Measurements from ENCODE around the gene TSC22D2.

DNA sequence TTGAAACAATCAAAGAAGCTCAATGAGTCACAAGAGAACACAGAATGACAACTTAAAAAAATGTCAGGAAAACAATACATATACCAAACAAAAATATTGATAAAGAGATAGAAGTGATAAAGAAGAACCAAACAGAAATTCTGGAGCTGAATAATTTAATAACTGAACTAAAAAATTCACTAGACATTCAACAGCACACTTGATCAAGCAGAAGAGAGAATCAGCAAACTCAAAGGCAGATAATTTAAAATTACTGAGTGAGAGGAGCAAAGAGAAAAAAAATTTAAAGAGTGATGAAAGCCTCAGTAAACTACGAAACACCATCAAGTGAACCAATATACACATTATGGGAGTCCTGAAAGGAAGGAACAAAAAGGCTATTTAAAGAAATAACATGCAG lies 76.3 kb downstream of the TSC22D2 start:
- TF ChIP-seq EZH2 (IDR thresholded peaks at IDR 0.05) = no peak
- TF ChIP-seq POLR2AphosphoS5 (IDR thresholded peaks at IDR 0.05; ENCODE audit: borderline replicate concordance, low read depth, low read length) = no peak
